SK-N-SH (cell line): ENCODE results near the gene PHF23. TPM values are rescaled to one million over a fixed set of nuclear protein-coding genes. Genes with fewer than 3 reads are reported as not detected.

Experiments used
- CTCF ChIA-PET: fragments of 300-600, 350-600 bp; formaldehyde crosslinking; extraction: SDS; loops from one replicate; lab custom pipeline; 2021; lab: Yijun Ruan, JAX
- POLR2A ChIA-PET: fragments of 350-600 bp; sonication (Branson Sonifier 250); formaldehyde crosslinking; extraction: SDS; loops from one replicate; lab custom pipeline; 2020; ENCODE audit warnings: antibody characterized with exemption, inconsistent platforms; lab: Yijun Ruan, JAX
- DNase-seq: peaks from one replicate; pipeline ENCODE4 v3.0.0; 2012
- H2AFZ ChIP-seq: fragments of 200-600 bp; sonication (generic); 2 replicates; pipeline ENCODE4 v1.8.1; 2016; ENCODE audit warnings: antibody characterized with exemption, mild to moderate bottlenecking, low read depth
- H3F3A ChIP-seq: fragments of 200-600 bp; sonication (generic); replicated peaks from 2 replicates; pipeline ENCODE3; 2016; ENCODE audit warnings: antibody characterized with exemption, mild to moderate bottlenecking; ENCODE audit not compliant: insufficient read depth
- H3K27ac ChIP-seq, 2 experiments: fragments of 200-500 bp in 1 of 2; fragments of 200-600 bp in 1 of 2; sonication (Bioruptor generic) in 1 of 2; sonication (generic), shearing (Covaris generic) in 1 of 2; 2 replicates each; pipeline versions ENCODE4 v1.5.1 to v1.6.1; 2014 to 2016; ENCODE audit warnings: low read depth in 2 of 2, inconsistent platforms in 1 of 2, low read length in 1 of 2, mild to moderate bottlenecking in 1 of 2, mixed read lengths in 1 of 2
- H3K27me3 ChIP-seq: fragments of 200-600 bp; sonication (generic), shearing (Covaris generic); 2 replicates; pipeline ENCODE4 v1.6.1; 2016; ENCODE audit warnings: mixed run types; ENCODE audit not compliant: insufficient read depth
- H3K36me3 ChIP-seq, 2 experiments: fragments of 200-500 bp in 1 of 2; fragments of 200-600 bp in 1 of 2; sonication (Bioruptor generic) in 1 of 2; sonication (generic) in 1 of 2; replicated peaks in 1 of 2; 2 replicates each; pipeline versions ENCODE3 to v1.5.1; 2014 to 2016; ENCODE audit warnings: low read length in 1 of 2, mild to moderate bottlenecking in 1 of 2; ENCODE audit not compliant: insufficient read depth in 2 of 2, control insufficient read depth in 1 of 2
- H3K4me1 ChIP-seq, 2 experiments: fragments of 200-500 bp in 1 of 2; fragments of 200-600 bp in 1 of 2; sonication (Bioruptor generic) in 1 of 2; sonication (generic), shearing (Covaris generic) in 1 of 2; 2 replicates each; pipeline versions ENCODE4 v1.5.1 to v1.6.1; 2014 to 2016; ENCODE audit warnings: low read depth in 1 of 2, low read length in 1 of 2, mixed run types in 1 of 2; ENCODE audit not compliant: insufficient read depth in 2 of 2, control insufficient read depth in 1 of 2
- H3K4me2 ChIP-seq: fragments of 200-600 bp; sonication (generic), shearing (Covaris generic); 2 replicates; pipeline ENCODE4 v1.6.1; 2017; ENCODE audit warnings: mixed run types
- H3K4me3 ChIP-seq, 2 experiments: fragments of 200-500 bp in 1 of 2; fragments of 200-600 bp in 1 of 2; sonication (Bioruptor generic) in 1 of 2; sonication (generic), shearing (Covaris generic) in 1 of 2; 2 replicates each; pipeline versions ENCODE4 v1.5.1 to v1.8.1; 2014 to 2016; ENCODE audit warnings: low read depth in 2 of 2, inconsistent platforms in 1 of 2, low read length in 1 of 2, mild to moderate bottlenecking in 1 of 2, mixed read lengths in 1 of 2, moderate library complexity in 1 of 2
- H3K79me2 ChIP-seq: fragments of 200-600 bp; sonication (generic); 2 replicates; pipeline ENCODE4 v1.8.1; 2017; ENCODE audit warnings: mild to moderate bottlenecking; ENCODE audit not compliant: insufficient read depth
- H3K9ac ChIP-seq: fragments of 200-600 bp; sonication (generic); 2 replicates; pipeline ENCODE4 v1.6.1; 2017; ENCODE audit warnings: mixed run types
- H3K9me2 ChIP-seq: fragments of 200-600 bp; sonication (generic); 2 replicates; pipeline ENCODE4 v1.6.1; 2017; ENCODE audit warnings: mixed run types
- H3K9me3 ChIP-seq: fragments of 200-600 bp; sonication (generic); 2 replicates; pipeline ENCODE4 v1.6.1; 2017; ENCODE audit warnings: mixed run types, mild to moderate bottlenecking, moderate library complexity
- H4K20me1 ChIP-seq: fragments of 200-600 bp; sonication (generic); 2 replicates; pipeline ENCODE4 v1.6.1; 2017; ENCODE audit warnings: mild to moderate bottlenecking, mixed run types; ENCODE audit not compliant: insufficient read depth
- ELF1 ChIP-seq: IDR thresholded peaks from 2 replicates; pipeline ENCODE4 v1.4.0; 2012
- FOSL2 ChIP-seq: IDR thresholded peaks from 2 replicates; pipeline ENCODE4 v1.4.0; 2012; ENCODE audit warnings: low read depth, mild to moderate bottlenecking, moderate library complexity, borderline replicate concordance
- GATA2 ChIP-seq: sonication (generic); formaldehyde crosslinking; IDR thresholded peaks from 2 replicates; pipeline ENCODE4 v1.5.0; 2020; ENCODE audit warnings: mild to moderate bottlenecking, missing genetic modification reagents
- MEF2A ChIP-seq: IDR thresholded peaks from 2 replicates; pipeline ENCODE4 v1.4.0; 2012; ENCODE audit warnings: low read depth, borderline replicate concordance
- POLR2AphosphoS5 ChIP-seq: IDR thresholded peaks from 2 replicates; pipeline ENCODE4 v1.6.1; 2012; ENCODE audit warnings: low read depth, low read length
- RAD21 ChIP-seq: IDR thresholded peaks from 2 replicates; pipeline ENCODE4 v1.6.1; 2012; ENCODE audit warnings: mild to moderate bottlenecking, low read length
- REST ChIP-seq: IDR thresholded peaks from 2 replicates; pipeline ENCODE4 v1.6.1; 2012; ENCODE audit warnings: mild to moderate bottlenecking, low read depth, low read length, moderate library complexity
- SIN3A ChIP-seq: IDR thresholded peaks from 2 replicates; pipeline ENCODE4 v1.6.1; 2012; ENCODE audit warnings: low read depth, mild to moderate bottlenecking, low read length, moderate library complexity, borderline replicate concordance
- TCF12 ChIP-seq: IDR thresholded peaks from 2 replicates; pipeline ENCODE4 v1.4.0; 2012
- USF2 ChIP-seq: fragments of 150-350 bp; IDR thresholded peaks from 2 replicates; pipeline ENCODE4 v1.6.1; 2017; ENCODE audit warnings: antibody characterized with exemption, low read length, low read depth, borderline replicate concordance
- ZBTB33 ChIP-seq: IDR thresholded peaks from 2 replicates; pipeline ENCODE4 v1.4.0; 2012; ENCODE audit warnings: low read depth, borderline replicate concordance
- WGBS: methylation state at CpG from one replicate; pipeline ENCODE4 v1.1.6; 2017; ENCODE audit warnings: low lambda C conversion rate; 5-methylcytosine and 5-hydroxymethylcytosine counted together
- polyA plus RNA-seq, 3 experiments: library from polyadenylated mRNA; depleted of rRNA; stranded (reverse); fragments of >200 nt; gene quantifications; 2 replicates each; pipeline ENCODE4 v1.2.3, GENCODE V29; 2012

Gene PHF23
- polyA plus RNA-seq, 1 of the 3 experiments (the other 2 are of a cell fraction): 53.3 TPM

- TF ChIP-seq REST: no peak
- no peak for TF ChIP-seq POLR2AphosphoS5
- no peak for TF ChIP-seq RAD21
These were observed 20.3 kb upstream of the PHF23 start (continued) for GRCh38 chr17:7259555-7259889.

- Histone ChIP-seq H4K20me1 (no peaks in the 10 kb centered on the region), H3K4me2 (no peak overlapping the region), H2AFZ (no peak overlapping the region), H3K36me3 (peaks cover 13 to 33% of the 10 kb centered on the region in 2 experiments), H3K27me3 (no peaks in the 10 kb centered on the region), H3K4me1 (no peaks in the 10 kb centered on the region; a peak in 1 of 4 replicates), H3F3A (peaks cover 22% of the 10 kb centered on the region), H3K9ac (no peak overlapping the region), H3K9me3 (no peaks in the 10 kb centered on the region), H3K79me2 (peaks cover 2% of the 10 kb centered on the region; the same call in 1 of the 2 replicates), H3K27ac (no peak overlapping the region), H3K9me2 (no peaks in the 10 kb centered on the region), H3K4me3 (no peak overlapping the region)
- DNase-seq: no peak
- no peak for TF ChIP-seq ELF1
- no peak for TF ChIP-seq USF2
- no peak for TF ChIP-seq TCF12
- TF ChIP-seq GATA2 (CRISPR knock-in tag): no peak
- TF ChIP-seq ZBTB33: no peak
- no peak for TF ChIP-seq FOSL2
- no peak for TF ChIP-seq SIN3A
- TF ChIP-seq MEF2A: no peak
- 94% methylated on average over 7 of the region's 7 CpGs for WGBS
- ChIA-PET POLR2A (no interaction called here), CTCF (interaction anchor here (0.9 to 1.9 kb wide), 4 partner anchors 22 to 42 kb away, joined by 3 to 13 read pairs (median 4); no protein-coding TSS in a partner anchor)
These were observed 19.7 kb upstream of the PHF23 start for GRCh38 chr17:7258731-7259554.
